Cerebellar nuclear complex (tissue), 1 donor: ENCODE data around the gene CLPTM1L.
"Not testable (repeated sequence)": the region's sequence is repeated elsewhere in the genome, so short reads cannot be mapped to it uniquely, and the experiment has no call there.

Experiments used
- DNase-seq, 2 experiments: peaks; one replicate each; lab custom pipeline; 2025; lab: John Stamatoyannopoulos, UW

CLPTM1L gene

GRCh38 chr5:1359713-1360112 lies 14.8 kb upstream of the CLPTM1L start:
- no peak for DNase-seq

GRCh38 chr5:1359031-1359645 lies 14.2 kb upstream of the CLPTM1L start:
- no peak for DNase-seq

GRCh38 chr5:1358726-1359025 lies 13.8 kb upstream of the CLPTM1L start:
- no peak for DNase-seq

GRCh38 chr5:1357946-1358725 lies 13.2 kb upstream of the CLPTM1L start:
- DNase-seq: no peak

GRCh38 chr5:1356873-1357787 lies 12.2 kb upstream of the CLPTM1L start:
- no peak for DNase-seq

- no peak for DNase-seq
These were observed 9.7 kb upstream of the CLPTM1L start for GRCh38 chr5:1354576-1354975.

- no peak for DNase-seq
These were observed 7.6 kb upstream of the CLPTM1L start for GRCh38 chr5:1352231-1353219.

- no peak for DNase-seq
These were observed 6.3 kb upstream of the CLPTM1L start for GRCh38 chr5:1351156-1351555.

GRCh38 chr5:1349246-1349645 lies 4.3 kb upstream of the CLPTM1L start:
- no peak for DNase-seq

- DNase-seq: no peak
These were observed 4.0 kb upstream of the CLPTM1L start for GRCh38 chr5:1348986-1349245.

GRCh38 chr5:1347571-1347970 lies 2.7 kb upstream of the CLPTM1L start:
- no peak for DNase-seq

GRCh38 chr5:1346627-1347440 lies 1.9 kb upstream of the CLPTM1L start:
- no peak for DNase-seq

GRCh38 chr5:1345876-1346626 lies 1.2 kb upstream of the CLPTM1L start:
- no peak for DNase-seq

- no peak for DNase-seq
These were observed 683 bp downstream of the CLPTM1L start for GRCh38 chr5:1343931-1344901.

- DNase-seq: no peak
These were observed 1.6 kb downstream of the CLPTM1L start for GRCh38 chr5:1343315-1343751.

GRCh38 chr5:1342711-1343110 lies 2.2 kb downstream of the CLPTM1L start:
- DNase-seq: not testable (repeated sequence)

GRCh38 chr5:1342268-1342667 lies 2.6 kb downstream of the CLPTM1L start:
- no peak for DNase-seq

GRCh38 chr5:1341863-1342262 lies 3.0 kb downstream of the CLPTM1L start:
- no peak for DNase-seq

GRCh38 chr5:1339818-1340210 lies 5.1 kb downstream of the CLPTM1L start:
- DNase-seq: not testable (repeated sequence)
